HepG2 (cell line): Measurements from ENCODE around the gene ZG16. TPM values are rescaled to one million over a fixed set of nuclear protein-coding genes. Genes with fewer than 3 reads are reported as not detected.

Experiments
- CHD2 ChIP-seq: IDR thresholded peaks from 2 replicates; pipeline ENCODE4 v1.6.1; 2011; ENCODE audit warnings: low read depth, low read length, improper control_type of control experiment
- GPN1 ChIP-seq: sonication (generic); formaldehyde crosslinking; IDR thresholded peaks from 2 replicates; pipeline ENCODE4 v1.5.1; 2020; ENCODE audit warnings: missing genetic modification reagents, borderline replicate concordance
- HMGXB4 ChIP-seq, 2 experiments: sonication (generic) in 1 of 2; formaldehyde crosslinking in 1 of 2; IDR thresholded peaks; 2 replicates each; pipeline versions ENCODE4 v1.4.0 to v1.6.1; 2018 to 2020; ENCODE audit warnings: missing genetic modification reagents in 2 of 2, borderline replicate concordance in 1 of 2, low read depth in 1 of 2, mild to moderate bottlenecking in 1 of 2, missing biosample characterization in 1 of 2
- HOXD1 ChIP-seq: sonication (generic); formaldehyde crosslinking; IDR thresholded peaks from 2 replicates; pipeline ENCODE4 v1.5.0; 2020; ENCODE audit warnings: missing genetic modification reagents
- KAT8 ChIP-seq: IDR thresholded peaks from 2 replicates; pipeline ENCODE4 v1.6.1; 2016; ENCODE audit warnings: missing genetic modification reagents, missing compliant biosample characterization
- MBD4 ChIP-seq: IDR thresholded peaks from 2 replicates; pipeline ENCODE4 v1.6.1; 2012; ENCODE audit warnings: low read length, inconsistent platforms, borderline replicate concordance
- MTF1 ChIP-seq: sonication (generic); formaldehyde crosslinking; IDR thresholded peaks from 2 replicates; pipeline ENCODE4 v1.5.0; 2020; ENCODE audit warnings: missing genetic modification reagents
- NR2F1 ChIP-seq, 2 experiments: fragments of 450-650 bp in 1 of 2; formaldehyde crosslinking in 1 of 2; IDR thresholded peaks; 2 replicates each; pipeline versions ENCODE4 v1.5.0 to v1.6.1; 2016 to 2020; ENCODE audit warnings: mild to moderate bottlenecking in 1 of 2, missing compliant biosample characterization in 1 of 2, missing genetic modification reagents in 1 of 2, moderate library complexity in 1 of 2
- RBFOX2 ChIP-seq: fragments of 200-400 bp; formaldehyde crosslinking; IDR thresholded peaks from 2 replicates; pipeline ENCODE4 v1.6.1; 2017; ENCODE audit warnings: low read depth, mild to moderate bottlenecking, low read length
- SMAD3 ChIP-seq: sonication (generic); formaldehyde crosslinking; IDR thresholded peaks from 2 replicates; pipeline ENCODE4 v1.4.0; 2020; ENCODE audit warnings: missing genetic modification reagents
- SMC3 ChIP-seq: IDR thresholded peaks from 2 replicates; pipeline ENCODE4 v1.6.1; 2011; ENCODE audit warnings: low read length, improper control_type of control experiment
- ZBTB43 ChIP-seq: sonication (generic); formaldehyde crosslinking; conservative IDR thresholded peaks from 2 replicates; pipeline ENCODE4 v1.4.0; 2020; ENCODE audit warnings: missing genetic modification reagents
- ZFP36 ChIP-seq: fragments of 150-350 bp; IDR thresholded peaks from 2 replicates; pipeline ENCODE4 v1.6.1; 2018; ENCODE audit warnings: borderline replicate concordance, low read length, low read depth; ENCODE audit not compliant: partially characterized antibody
- ZNF552 ChIP-seq: sonication (generic); formaldehyde crosslinking; IDR thresholded peaks from 2 replicates; pipeline ENCODE4 v1.9.0; 2022; ENCODE audit warnings: missing genetic modification reagents, mild to moderate bottlenecking, borderline replicate concordance
- ZNF597 ChIP-seq: sonication (generic); formaldehyde crosslinking; IDR thresholded peaks from 2 replicates; pipeline ENCODE4 v1.5.0; 2020; ENCODE audit warnings: missing genetic modification reagents
- ZNF614 ChIP-seq: IDR thresholded peaks from 2 replicates; pipeline ENCODE4 v1.6.1; 2018; ENCODE audit warnings: missing biosample characterization, missing genetic modification reagents, inconsistent platforms, borderline replicate concordance
- ZNF775 ChIP-seq: sonication (generic); formaldehyde crosslinking; IDR thresholded peaks from 2 replicates; pipeline ENCODE4 v1.4.0; 2020; ENCODE audit warnings: missing genetic modification reagents, mild to moderate bottlenecking, moderate library complexity, borderline replicate concordance
- ZNF891 ChIP-seq: sonication (generic); formaldehyde crosslinking; IDR thresholded peaks from 2 replicates; pipeline ENCODE4 v1.5.0; 2020; ENCODE audit warnings: mild to moderate bottlenecking, missing genetic modification reagents
- polyA plus RNA-seq, 8 experiments: library from polyadenylated mRNA; depleted of rRNA in 3 of 8; stranded (reverse) in 7 of 8; unstranded in 1 of 8; fragments of >200 nt; fragmentation: Illumina TruSeq in 4 of 8; extraction: Trizol in 4 of 8; gene quantifications; 2 replicates each; pipeline versions ENCODE4 v1.2.1 to v1.2.3, GENCODE V29; 2011 to 2016; ENCODE audit warnings: low read depth in 4 of 8, missing spikeins in 1 of 8, mixed read lengths in 1 of 8; ENCODE audit not compliant: insufficient read depth in 1 of 8
- total RNA-seq, 5 experiments: library from RNA; depleted of rRNA; stranded (reverse); fragments of >200 nt; fragmentation: Illumina TruSeq; extraction: Trizol; gene quantifications; 2 replicates each; pipeline ENCODE4 v1.2.3, GENCODE V29; 2016; ENCODE audit warnings: low read depth in 1 of 5
- TF ChIP-seq, protein P1 (sequence below): IDR thresholded peaks from 2 replicates; pipeline ENCODE4 v1.6.1; 2012; ENCODE audit warnings: inconsistent platforms
- TF ChIP-seq, protein P2 (sequence below): sonication (generic); formaldehyde crosslinking; IDR thresholded peaks from 2 replicates; pipeline ENCODE4 v1.5.1; 2020; ENCODE audit warnings: mild to moderate bottlenecking, missing genetic modification reagents, moderate library complexity
- TF ChIP-seq, protein P3 (sequence below): sonication (generic); formaldehyde crosslinking; IDR thresholded peaks from 2 replicates; pipeline ENCODE4 v1.5.0; 2020; ENCODE audit warnings: missing genetic modification reagents

The ZG16 gene
- total and polyA plus RNA-seq, 2 of the 13 experiments (the other 11 are each of a cell fraction or from before 2014, with no cell fraction given), result 0.04 to 0.07 TPM

GRCh38 chr16:29789775-29790182 is 11.7 kb downstream of the ZG16 start (continued):
- no peak for TF ChIP-seq HOXD1
- 0 out of 2 replicates have a peak, but pooled peaks have one; percentile 6 for TF ChIP-seq GPN1 (CRISPR knock-in tag)
- TF ChIP-seq ZNF552 (CRISPR knock-in tag), result no peak; the same call in 1 of the 2 replicates
- TF ChIP-seq, protein P1, sequence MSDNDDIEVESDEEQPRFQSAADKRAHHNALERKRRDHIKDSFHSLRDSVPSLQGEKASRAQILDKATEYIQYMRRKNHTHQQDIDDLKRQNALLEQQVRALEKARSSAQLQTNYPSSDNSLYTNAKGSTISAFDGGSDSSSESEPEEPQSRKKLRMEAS, result no peak
- TF ChIP-seq MTF1 (CRISPR knock-in tag), result no peak
- no peak for TF ChIP-seq ZNF597 (CRISPR knock-in tag)
- TF ChIP-seq, protein P2, sequence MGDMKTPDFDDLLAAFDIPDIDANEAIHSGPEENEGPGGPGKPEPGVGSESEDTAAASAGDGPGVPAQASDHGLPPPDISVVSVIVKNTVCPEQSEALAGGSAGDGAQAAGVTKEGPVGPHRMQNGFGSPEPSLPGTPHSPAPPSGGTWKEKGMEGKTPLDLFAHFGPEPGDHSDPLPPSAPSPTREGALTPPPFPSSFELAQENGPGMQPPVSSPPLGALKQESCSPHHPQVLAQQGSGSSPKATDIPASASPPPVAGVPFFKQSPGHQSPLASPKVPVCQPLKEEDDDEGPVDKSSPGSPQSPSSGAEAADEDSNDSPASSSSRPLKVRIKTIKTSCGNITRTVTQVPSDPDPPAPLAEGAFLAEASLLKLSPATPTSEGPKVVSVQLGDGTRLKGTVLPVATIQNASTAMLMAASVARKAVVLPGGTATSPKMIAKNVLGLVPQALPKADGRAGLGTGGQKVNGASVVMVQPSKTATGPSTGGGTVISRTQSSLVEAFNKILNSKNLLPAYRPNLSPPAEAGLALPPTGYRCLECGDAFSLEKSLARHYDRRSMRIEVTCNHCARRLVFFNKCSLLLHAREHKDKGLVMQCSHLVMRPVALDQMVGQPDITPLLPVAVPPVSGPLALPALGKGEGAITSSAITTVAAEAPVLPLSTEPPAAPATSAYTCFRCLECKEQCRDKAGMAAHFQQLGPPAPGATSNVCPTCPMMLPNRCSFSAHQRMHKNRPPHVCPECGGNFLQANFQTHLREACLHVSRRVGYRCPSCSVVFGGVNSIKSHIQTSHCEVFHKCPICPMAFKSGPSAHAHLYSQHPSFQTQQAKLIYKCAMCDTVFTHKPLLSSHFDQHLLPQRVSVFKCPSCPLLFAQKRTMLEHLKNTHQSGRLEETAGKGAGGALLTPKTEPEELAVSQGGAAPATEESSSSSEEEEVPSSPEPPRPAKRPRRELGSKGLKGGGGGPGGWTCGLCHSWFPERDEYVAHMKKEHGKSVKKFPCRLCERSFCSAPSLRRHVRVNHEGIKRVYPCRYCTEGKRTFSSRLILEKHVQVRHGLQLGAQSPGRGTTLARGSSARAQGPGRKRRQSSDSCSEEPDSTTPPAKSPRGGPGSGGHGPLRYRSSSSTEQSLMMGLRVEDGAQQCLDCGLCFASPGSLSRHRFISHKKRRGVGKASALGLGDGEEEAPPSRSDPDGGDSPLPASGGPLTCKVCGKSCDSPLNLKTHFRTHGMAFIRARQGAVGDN (CRISPR knock-in tag), result no peak
- TF ChIP-seq MBD4, result no peak
- TF ChIP-seq ZNF775, result no peak
- no peak for TF ChIP-seq KAT8 (CRISPR knock-in tag)
- no peak for TF ChIP-seq NR2F1 (CRISPR knock-in tag; IDR thresholded peaks at IDR 0.05)
- no peak for TF ChIP-seq ZNF891 (CRISPR knock-in tag)
- TF ChIP-seq, protein P3, sequence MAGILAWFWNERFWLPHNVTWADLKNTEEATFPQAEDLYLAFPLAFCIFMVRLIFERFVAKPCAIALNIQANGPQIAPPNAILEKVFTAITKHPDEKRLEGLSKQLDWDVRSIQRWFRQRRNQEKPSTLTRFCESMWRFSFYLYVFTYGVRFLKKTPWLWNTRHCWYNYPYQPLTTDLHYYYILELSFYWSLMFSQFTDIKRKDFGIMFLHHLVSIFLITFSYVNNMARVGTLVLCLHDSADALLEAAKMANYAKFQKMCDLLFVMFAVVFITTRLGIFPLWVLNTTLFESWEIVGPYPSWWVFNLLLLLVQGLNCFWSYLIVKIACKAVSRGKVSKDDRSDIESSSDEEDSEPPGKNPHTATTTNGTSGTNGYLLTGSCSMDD, result 0 out of 2 replicates have a peak, but pooled peaks have one; percentile 35
- TF ChIP-seq ZFP36, result no peak
- no peak for TF ChIP-seq HMGXB4 (CRISPR knock-in tag; IDR thresholded peaks at IDR 0.05; ENCODE audit: borderline replicate concordance in 1 of 2, low read depth in 1 of 2)
- no peak for TF ChIP-seq RBFOX2
- TF ChIP-seq SMAD3, result no peak
- TF ChIP-seq CHD2, result no peak
- 0 out of 2 replicates have a peak, but pooled peaks have one; percentile 25 for TF ChIP-seq ZBTB43 (CRISPR knock-in tag)
- TF ChIP-seq SMC3, result no peak
- no peak for TF ChIP-seq ZNF614 (CRISPR knock-in tag)
